Measurements from ENCODE around the gene HK1.

HK1 gene

GRCh38 chr10:69382382-69383117 is 104.3 kb downstream of the HK1 start:
- no peak overlapping the region for H3K27ac ChIP-seq (ENCODE audit: low read depth, low read length)
- H3K4me3 ChIP-seq (ENCODE audit: low read length): no peak overlapping the region
- peaks cover 40% of the 10 kb centered on the region for H3K36me3 ChIP-seq (ENCODE audit: control insufficient read depth, insufficient read depth, low read length)
- peaks cover 5% of the 10 kb centered on the region for H3K4me1 ChIP-seq (ENCODE audit: control insufficient read depth, insufficient read depth, low read length)
- H3K9ac ChIP-seq (ENCODE audit: low read length): no peak overlapping the region
- no peaks in the 10 kb centered on the region for H3K27me3 ChIP-seq (ENCODE audit: control insufficient read depth, insufficient read depth, low read length)

- Histone ChIP-seq H3K27ac (ENCODE audit: low read depth, low read length) (no peak overlapping the region), H3K9ac (ENCODE audit: low read length) (no peak overlapping the region), H3K36me3 (ENCODE audit: control insufficient read depth, insufficient read depth, low read length) (peaks cover 37% of the 10 kb centered on the region)
Observed at GRCh38 chr10:69383558-69383957, 105.3 kb downstream of the HK1 start.

GRCh38 chr10:69384320-69384719 is 106.0 kb downstream of the HK1 start:
- Histone ChIP-seq H3K27ac (ENCODE audit: low read depth, low read length) (no peak overlapping the region), H3K4me1 (ENCODE audit: control insufficient read depth, insufficient read depth, low read length) (no peaks in the 10 kb centered on the region), H3K9ac (ENCODE audit: low read length) (no peak overlapping the region), H3K4me3 (ENCODE audit: low read length) (no peak overlapping the region), H3K36me3 (ENCODE audit: control insufficient read depth, insufficient read depth, low read length) (peaks cover 44% of the 10 kb centered on the region), H3K27me3 (ENCODE audit: control insufficient read depth, insufficient read depth, low read length) (no peaks in the 10 kb centered on the region)

More at GRCh38 chr10:69383558-69383957, 105.3 kb downstream of the HK1 start:
- Histone ChIP-seq H3K4me1 (ENCODE audit: control insufficient read depth, insufficient read depth, low read length) (no peaks in the 10 kb centered on the region), H3K27me3 (ENCODE audit: control insufficient read depth, insufficient read depth, low read length) (no peaks in the 10 kb centered on the region), H3K4me3 (ENCODE audit: low read length) (no peak overlapping the region)

GRCh38 chr10:69385454-69386350 is 107.4 kb downstream of the HK1 start:
- Histone ChIP-seq H3K4me3 (ENCODE audit: low read length) (no peak overlapping the region), H3K9ac (ENCODE audit: low read length) (no peak overlapping the region), H3K27me3 (ENCODE audit: control insufficient read depth, insufficient read depth, low read length) (no peaks in the 10 kb centered on the region), H3K27ac (ENCODE audit: low read depth, low read length) (no peak overlapping the region), H3K4me1 (ENCODE audit: control insufficient read depth, insufficient read depth, low read length) (no peaks in the 10 kb centered on the region), H3K36me3 (ENCODE audit: control insufficient read depth, insufficient read depth, low read length) (peaks cover 35% of the 10 kb centered on the region)

- no peak overlapping the region for H3K27ac ChIP-seq (ENCODE audit: low read depth, low read length)
Observed at GRCh38 chr10:69387500-69387899, 109.2 kb downstream of the HK1 start.

GRCh38 chr10:69388488-69388887 is 110.2 kb downstream of the HK1 start:
- H3K9ac ChIP-seq (ENCODE audit: low read length): no peak overlapping the region
- peaks cover 29% of the 10 kb centered on the region for H3K36me3 ChIP-seq (ENCODE audit: control insufficient read depth, insufficient read depth, low read length)
- H3K4me1 ChIP-seq (ENCODE audit: control insufficient read depth, insufficient read depth, low read length): no peaks in the 10 kb centered on the region
- H3K4me3 ChIP-seq (ENCODE audit: low read length): no peak overlapping the region
- no peak overlapping the region for H3K27ac ChIP-seq (ENCODE audit: low read depth, low read length)
- no peaks in the 10 kb centered on the region for H3K27me3 ChIP-seq (ENCODE audit: control insufficient read depth, insufficient read depth, low read length)

More at GRCh38 chr10:69387500-69387899, 109.2 kb downstream of the HK1 start:
- Histone ChIP-seq H3K4me3 (ENCODE audit: low read length) (no peak overlapping the region), H3K4me1 (ENCODE audit: control insufficient read depth, insufficient read depth, low read length) (no peaks in the 10 kb centered on the region), H3K27me3 (ENCODE audit: control insufficient read depth, insufficient read depth, low read length) (no peaks in the 10 kb centered on the region), H3K9ac (ENCODE audit: low read length) (no peak overlapping the region), H3K36me3 (ENCODE audit: control insufficient read depth, insufficient read depth, low read length) (peaks cover 33% of the 10 kb centered on the region)

GRCh38 chr10:69389827-69390490 is 111.7 kb downstream of the HK1 start:
- H3K27me3 ChIP-seq (ENCODE audit: control insufficient read depth, insufficient read depth, low read length): no peaks in the 10 kb centered on the region
- peaks cover 18% of the 10 kb centered on the region for H3K36me3 ChIP-seq (ENCODE audit: control insufficient read depth, insufficient read depth, low read length)
- no peak overlapping the region for H3K4me3 ChIP-seq (ENCODE audit: low read length)
- H3K9ac ChIP-seq (ENCODE audit: low read length): no peak overlapping the region
- H3K4me1 ChIP-seq (ENCODE audit: control insufficient read depth, insufficient read depth, low read length): no peaks in the 10 kb centered on the region
- no peak overlapping the region for H3K27ac ChIP-seq (ENCODE audit: low read depth, low read length)

- H3K4me1 ChIP-seq (ENCODE audit: control insufficient read depth, insufficient read depth, low read length): no peaks in the 10 kb centered on the region
- H3K36me3 ChIP-seq (ENCODE audit: control insufficient read depth, insufficient read depth, low read length): peaks cover 12% of the 10 kb centered on the region
- no peak overlapping the region for H3K27ac ChIP-seq (ENCODE audit: low read depth, low read length)
Observed at GRCh38 chr10:69391158-69391557, 112.9 kb downstream of the HK1 start.

GRCh38 chr10:69392481-69393000 is 114.2 kb downstream of the HK1 start:
- H3K36me3 ChIP-seq (ENCODE audit: control insufficient read depth, insufficient read depth, low read length): peaks cover 14% of the 10 kb centered on the region
- H3K4me3 ChIP-seq (ENCODE audit: low read length): no peak overlapping the region
- no peak overlapping the region for H3K9ac ChIP-seq (ENCODE audit: low read length)
- no peaks in the 10 kb centered on the region for H3K27me3 ChIP-seq (ENCODE audit: control insufficient read depth, insufficient read depth, low read length)
- H3K4me1 ChIP-seq (ENCODE audit: control insufficient read depth, insufficient read depth, low read length): no peaks in the 10 kb centered on the region
- H3K27ac ChIP-seq (ENCODE audit: low read depth, low read length): peak overlapping the region; percentile 9

More at GRCh38 chr10:69391158-69391557, 112.9 kb downstream of the HK1 start:
- no peaks in the 10 kb centered on the region for H3K27me3 ChIP-seq (ENCODE audit: control insufficient read depth, insufficient read depth, low read length)
- no peak overlapping the region for H3K9ac ChIP-seq (ENCODE audit: low read length)
- no peak overlapping the region for H3K4me3 ChIP-seq (ENCODE audit: low read length)

GRCh38 chr10:69394020-69394419 is 115.7 kb downstream of the HK1 start:
- Histone ChIP-seq H3K9ac (ENCODE audit: low read length) (no peak overlapping the region), H3K27ac (ENCODE audit: low read depth, low read length) (no peak overlapping the region), H3K36me3 (ENCODE audit: control insufficient read depth, insufficient read depth, low read length) (peaks cover 8% of the 10 kb centered on the region), H3K4me3 (ENCODE audit: low read length) (no peak overlapping the region), H3K27me3 (ENCODE audit: control insufficient read depth, insufficient read depth, low read length) (no peaks in the 10 kb centered on the region), H3K4me1 (ENCODE audit: control insufficient read depth, insufficient read depth, low read length) (no peaks in the 10 kb centered on the region)

- no peak overlapping the region for H3K9ac ChIP-seq (ENCODE audit: low read length)
- no peak overlapping the region for H3K4me3 ChIP-seq (ENCODE audit: low read length)
- H3K4me1 ChIP-seq (ENCODE audit: control insufficient read depth, insufficient read depth, low read length): peaks cover 4% of the 10 kb centered on the region
- H3K27me3 ChIP-seq (ENCODE audit: control insufficient read depth, insufficient read depth, low read length): no peaks in the 10 kb centered on the region
- H3K27ac ChIP-seq (ENCODE audit: low read depth, low read length): no peak overlapping the region
- H3K36me3 ChIP-seq (ENCODE audit: control insufficient read depth, insufficient read depth, low read length): peaks cover 14% of the 10 kb centered on the region
Observed at GRCh38 chr10:69397972-69398371, 119.7 kb downstream of the HK1 start.

GRCh38 chr10:69398466-69398865 is 120.2 kb downstream of the HK1 start:
- Histone ChIP-seq H3K9ac (ENCODE audit: low read length) (no peak overlapping the region), H3K4me3 (ENCODE audit: low read length) (no peak overlapping the region), H3K4me1 (ENCODE audit: control insufficient read depth, insufficient read depth, low read length) (peaks cover 4% of the 10 kb centered on the region), H3K36me3 (ENCODE audit: control insufficient read depth, insufficient read depth, low read length) (peaks cover 14% of the 10 kb centered on the region), H3K27ac (ENCODE audit: low read depth, low read length) (no peak overlapping the region), H3K27me3 (ENCODE audit: control insufficient read depth, insufficient read depth, low read length) (no peaks in the 10 kb centered on the region)
